OCI-LY3 (cell line): ENCODE measurements around the gene KCNK4.

Experiments
- H2AFZ ChIP-seq: fragments of 200-600, 300-600 bp; shearing (Covaris generic); 2 replicates; pipeline ENCODE4 v1.6.0; 2014; ENCODE audit warnings: antibody characterized with exemption, low read depth, low read length
- H3K27ac ChIP-seq: fragments of 200-600, 300-600 bp; sonication (generic); 2 replicates; pipeline ENCODE4 v1.5.1; 2014; ENCODE audit warnings: mild to moderate bottlenecking, low read length, moderate library complexity, mixed read lengths
- H3K27me3 ChIP-seq: fragments of 200-600, 300-600 bp; sonication (generic); 2 replicates; pipeline ENCODE4 v1.6.1; 2014; ENCODE audit warnings: low read depth, low read length, mixed read lengths
- H3K36me3 ChIP-seq: fragments of 200-600, 300-600 bp; sonication (generic); replicated peaks from 2 replicates; pipeline ENCODE3; 2014; ENCODE audit warnings: low read depth, low read length, mixed read lengths
- H3K4me1 ChIP-seq: fragments of 300-600, 200-600 bp; sonication (generic); 2 replicates; pipeline ENCODE4 v1.6.1; 2014; ENCODE audit warnings: low read length, mixed read lengths
- H3K4me2 ChIP-seq: fragments of 200-600, 300-600 bp; sonication (generic); 2 replicates; pipeline ENCODE4 v1.6.1; 2014; ENCODE audit warnings: low read length, mixed read lengths
- H3K4me3 ChIP-seq: fragments of 300-600, 200-600 bp; sonication (generic); 2 replicates; pipeline ENCODE4 v1.5.1; 2014; ENCODE audit warnings: antibody characterized with exemption, mild to moderate bottlenecking, low read length, moderate library complexity
- H3K79me2 ChIP-seq: fragments of 300-600, 200-600 bp; shearing (Covaris generic); 2 replicates; pipeline ENCODE4 v1.6.1; 2014; ENCODE audit warnings: mild to moderate bottlenecking, low read length, mixed read lengths
- H3K9ac ChIP-seq: fragments of 300-600, 200-600 bp; shearing (Covaris generic); 2 replicates; pipeline ENCODE4 v1.6.0; 2014; ENCODE audit warnings: mild to moderate bottlenecking, low read length, moderate library complexity
- H3K9me3 ChIP-seq: fragments of 200-600, 300-600 bp; shearing (Covaris generic); 2 replicates; pipeline ENCODE4 v1.6.1; 2014; ENCODE audit warnings: low read length, mixed read lengths; ENCODE audit not compliant: insufficient read depth
- H4K20me1 ChIP-seq: fragments of 200-600, 300-600 bp; sonication (generic); 2 replicates; pipeline ENCODE4 v1.6.1; 2016; ENCODE audit warnings: low read length, mixed read lengths; ENCODE audit not compliant: insufficient read depth
- EZH2phosphoT487 ChIP-seq: fragments of 200-600 bp; shearing (Covaris generic); IDR thresholded peaks from 2 replicates; pipeline ENCODE4 v1.6.1; 2018; ENCODE audit warnings: antibody characterized with exemption, mixed run types, low read depth
- TF ChIP-seq, protein P1 (sequence below): fragments of 200-600, 300-600 bp; sonication (generic); IDR thresholded peaks from 2 replicates; pipeline ENCODE4 v1.5.1; 2014; ENCODE audit warnings: antibody characterized with exemption, low read length, low read depth

The KCNK4 gene

DNA sequence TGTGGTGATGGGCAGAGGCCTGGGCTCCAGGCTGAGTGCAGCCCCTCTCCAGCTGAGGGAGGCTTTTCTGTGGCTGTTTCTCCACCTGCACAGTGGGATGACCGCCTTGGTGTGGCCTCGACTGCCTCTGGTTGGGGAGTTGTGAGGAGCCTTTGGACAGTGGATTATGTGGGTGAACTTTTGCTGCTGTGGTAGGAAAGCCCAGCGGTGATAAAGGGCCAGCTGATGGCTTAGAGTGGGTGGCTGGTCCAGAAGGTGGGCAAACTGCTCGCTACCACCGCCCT, 12.9 kb downstream of the KCNK4 start:
- Histone ChIP-seq H3K27ac (peak overlapping the region; percentile 93), H3K79me2 (peaks cover 26% of the 10 kb centered on the region), H2AFZ (no peak overlapping the region), H4K20me1 (no peaks in the 10 kb centered on the region), H3K27me3 (no peaks in the 10 kb centered on the region), H3K36me3 (no peaks in the 10 kb centered on the region), H3K4me2 (peak overlapping the region; percentile 86), H3K9ac (peak overlapping the region; percentile 98), H3K4me1 (peaks cover 22% of the 10 kb centered on the region), H3K4me3 (peak overlapping the region; percentile 91), H3K9me3 (no peaks in the 10 kb centered on the region)
- no peak for TF ChIP-seq EZH2phosphoT487
- TF ChIP-seq, protein P1, sequence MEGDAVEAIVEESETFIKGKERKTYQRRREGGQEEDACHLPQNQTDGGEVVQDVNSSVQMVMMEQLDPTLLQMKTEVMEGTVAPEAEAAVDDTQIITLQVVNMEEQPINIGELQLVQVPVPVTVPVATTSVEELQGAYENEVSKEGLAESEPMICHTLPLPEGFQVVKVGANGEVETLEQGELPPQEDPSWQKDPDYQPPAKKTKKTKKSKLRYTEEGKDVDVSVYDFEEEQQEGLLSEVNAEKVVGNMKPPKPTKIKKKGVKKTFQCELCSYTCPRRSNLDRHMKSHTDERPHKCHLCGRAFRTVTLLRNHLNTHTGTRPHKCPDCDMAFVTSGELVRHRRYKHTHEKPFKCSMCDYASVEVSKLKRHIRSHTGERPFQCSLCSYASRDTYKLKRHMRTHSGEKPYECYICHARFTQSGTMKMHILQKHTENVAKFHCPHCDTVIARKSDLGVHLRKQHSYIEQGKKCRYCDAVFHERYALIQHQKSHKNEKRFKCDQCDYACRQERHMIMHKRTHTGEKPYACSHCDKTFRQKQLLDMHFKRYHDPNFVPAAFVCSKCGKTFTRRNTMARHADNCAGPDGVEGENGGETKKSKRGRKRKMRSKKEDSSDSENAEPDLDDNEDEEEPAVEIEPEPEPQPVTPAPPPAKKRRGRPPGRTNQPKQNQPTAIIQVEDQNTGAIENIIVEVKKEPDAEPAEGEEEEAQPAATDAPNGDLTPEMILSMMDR, result no peak

DNA sequence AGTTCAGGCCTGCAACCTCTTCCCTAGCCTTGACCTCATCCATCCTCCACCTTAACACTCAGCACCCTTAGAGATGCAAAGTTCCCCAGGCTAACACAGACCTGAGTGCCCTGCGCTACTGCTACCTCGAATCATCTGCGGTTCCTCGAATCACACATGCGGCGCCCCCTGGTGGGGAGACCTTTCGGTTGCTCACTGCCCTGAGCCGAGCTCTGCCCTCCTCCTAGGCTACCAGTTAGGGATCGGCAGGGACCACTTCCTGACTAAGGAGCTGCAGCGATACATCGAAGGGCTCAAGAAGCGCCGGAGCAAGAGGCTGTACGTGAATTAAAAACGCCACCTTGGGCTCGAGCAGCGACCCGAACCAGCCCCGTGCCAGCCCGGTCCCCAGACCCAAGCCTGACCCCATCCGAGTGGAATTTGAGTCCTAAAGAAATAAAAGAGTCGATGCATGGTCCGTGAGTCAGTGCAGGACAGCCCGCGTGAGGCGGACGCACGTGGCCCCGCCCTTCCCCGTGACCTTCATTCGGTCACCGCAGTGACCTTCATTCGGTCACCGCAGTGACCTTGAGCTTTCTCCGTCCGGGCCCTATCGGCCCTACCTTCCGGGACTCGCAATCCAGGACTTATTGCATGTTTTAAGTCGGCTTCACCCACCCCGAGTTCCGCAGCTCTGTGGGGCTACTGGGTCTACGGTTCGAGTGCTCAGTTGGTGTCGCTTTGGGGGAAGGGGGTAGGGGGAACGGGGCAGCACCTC, 13.4 kb downstream of the KCNK4 start:
- no peak for TF ChIP-seq EZH2phosphoT487
- TF ChIP-seq, protein P1, result peak; percentile 97
- H3K36me3 ChIP-seq, result no peaks in the 10 kb centered on the region
- H2AFZ ChIP-seq, result peak overlapping the region; percentile 73
- peak overlapping the region; percentile 93 for H3K27ac ChIP-seq
- no peaks in the 10 kb centered on the region for H4K20me1 ChIP-seq
- H3K79me2 ChIP-seq, result peaks cover 26% of the 10 kb centered on the region
- H3K4me3 ChIP-seq, result peak overlapping the region; percentile 91
- no peaks in the 10 kb centered on the region for H3K27me3 ChIP-seq
- H3K9me3 ChIP-seq, result no peaks in the 10 kb centered on the region
- H3K4me1 ChIP-seq, result peaks cover 22% of the 10 kb centered on the region
- peak overlapping the region; percentile 98 for H3K9ac ChIP-seq
- H3K4me2 ChIP-seq, result peak overlapping the region; percentile 86

DNA sequence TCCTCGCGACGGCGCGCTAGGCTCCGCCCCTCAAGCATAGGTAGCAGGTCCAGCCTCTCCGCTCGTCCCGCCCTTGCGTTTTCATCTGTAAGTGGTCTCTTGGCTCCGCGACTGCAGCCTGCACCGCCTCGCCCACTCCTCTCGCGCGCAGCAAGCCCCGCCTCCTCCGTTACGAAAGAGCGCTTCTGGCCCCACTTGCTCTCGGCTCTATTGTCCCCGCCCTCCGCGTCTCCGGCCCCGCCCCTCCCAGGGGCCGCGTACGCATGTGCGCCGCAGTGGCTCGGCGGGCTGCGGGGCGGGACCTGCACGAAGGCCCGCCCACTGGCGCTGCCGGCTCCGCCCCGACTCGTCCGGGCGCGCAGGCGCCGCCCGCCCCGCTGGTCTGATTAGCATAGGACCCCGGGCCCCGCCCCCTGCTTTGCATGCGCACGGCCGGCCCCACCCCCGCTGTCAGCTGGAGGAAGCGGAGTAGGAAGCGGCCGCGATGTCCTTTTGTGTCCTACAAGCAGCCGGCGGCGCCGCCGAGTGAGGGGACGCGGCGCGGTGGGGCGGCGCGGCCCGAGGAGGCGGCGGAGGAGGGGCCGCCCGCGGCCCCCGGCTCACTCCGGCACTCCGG, 14.1 kb downstream of the KCNK4 start, which contains the start of gene ESRRA:
Gene ESRRA, plus strand, starts transcription at position 450 of the 616 bp plus-strand sequence. CDS start 1,656 bp downstream, outside the sequence.
- TF ChIP-seq, protein P1, result no peak
- TF ChIP-seq EZH2phosphoT487, result no peak
- H3K9ac ChIP-seq, result peak within 1 kb of the TSS; percentile 98
- peaks cover 3% of the 10 kb centered on the region for H3K36me3 ChIP-seq
- H3K4me2 ChIP-seq, result peak within 1 kb of the TSS; percentile 90
- H3K27me3 ChIP-seq, result no peaks in the 10 kb centered on the region
- H3K4me3 ChIP-seq, result peak within 1 kb of the TSS; percentile 92
- peaks cover 32% of the 10 kb centered on the region for H3K79me2 ChIP-seq
- peak within 1 kb of the TSS; percentile 73 for H2AFZ ChIP-seq
- H4K20me1 ChIP-seq, result no peaks in the 10 kb centered on the region
- no peaks in the 10 kb centered on the region for H3K9me3 ChIP-seq
- peak within 1 kb of the TSS; percentile 93 for H3K27ac ChIP-seq
- H3K4me1 ChIP-seq, result peaks cover 22% of the 10 kb centered on the region

DNA sequence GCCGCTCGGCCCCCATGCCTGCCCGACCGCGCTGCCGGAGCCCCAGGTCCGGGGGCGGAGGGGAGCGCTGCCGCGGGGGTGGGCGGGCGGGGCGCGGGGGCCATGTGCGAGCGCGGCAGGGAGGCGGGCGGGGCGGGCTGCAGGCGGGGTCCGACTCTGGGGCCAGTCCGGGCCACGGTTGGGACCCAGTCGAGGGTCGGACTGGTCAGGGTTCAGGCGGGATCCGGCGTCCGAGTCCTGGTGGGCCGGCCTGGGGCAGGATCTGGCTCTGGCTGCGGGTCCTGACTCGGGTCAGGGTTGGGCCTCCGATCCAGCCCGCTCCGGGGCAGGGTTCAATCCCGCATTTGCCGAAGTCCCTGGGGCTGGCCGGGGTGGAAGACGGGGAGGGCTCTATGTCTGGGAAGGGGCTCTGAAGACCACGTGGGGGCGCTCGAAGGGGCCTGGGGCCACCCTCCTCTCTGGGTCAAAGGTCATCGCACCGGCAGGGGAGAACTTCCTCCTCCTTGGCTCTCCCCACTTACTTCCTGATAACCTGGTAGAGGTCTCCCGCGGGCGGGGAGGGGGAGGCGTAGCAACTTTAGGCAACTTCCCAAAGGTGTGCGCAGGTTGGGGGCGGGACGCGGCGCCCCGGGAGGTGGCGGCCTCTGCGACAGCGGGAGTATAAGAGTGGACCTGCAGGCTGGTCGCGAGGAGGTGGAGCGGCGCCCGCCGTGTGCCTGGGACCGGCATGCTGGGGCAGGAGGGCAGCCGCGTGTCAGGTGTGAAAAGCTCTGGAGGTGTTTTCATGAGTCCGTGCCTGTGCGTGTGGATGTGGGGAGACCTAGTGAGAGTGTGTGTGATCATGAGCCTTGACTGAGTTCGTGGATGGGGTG, 14.8 kb downstream of the KCNK4 start:
- Histone ChIP-seq H3K36me3 (peaks cover 6% of the 10 kb centered on the region), H3K4me2 (peak overlapping the region; percentile 90), H3K79me2 (peaks cover 36% of the 10 kb centered on the region), H2AFZ (peak overlapping the region; percentile 44; the same call in 1 of the 2 replicates), H3K4me3 (peak overlapping the region; percentile 92), H3K9me3 (no peaks in the 10 kb centered on the region), H3K9ac (peak overlapping the region; percentile 88), H4K20me1 (no peaks in the 10 kb centered on the region), H3K4me1 (peaks cover 22% of the 10 kb centered on the region), H3K27me3 (no peaks in the 10 kb centered on the region), H3K27ac (peak overlapping the region; percentile 66)
- no peak for TF ChIP-seq EZH2phosphoT487
- TF ChIP-seq, protein P1, result peak; percentile 72
